A549 treated with RU486 at 1 μM for 4 hours (cell line): ENCODE results near the gene PFKP. TPM values are rescaled to one million over a fixed set of nuclear protein-coding genes. Genes with fewer than 3 reads are reported as not detected.

Experiments used
- total RNA-seq: library from RNA; stranded (reverse); fragments of 200-300 nt; extraction: Qiagen RNA extraction; gene quantifications from 5 replicates; pipeline ENCODE4 v1.2.3, GENCODE V29; 2022; ENCODE audit warnings: low read depth

The PFKP gene
- 420 to 504 TPM (median 477 TPM) in 5 replicates for total RNA-seq

GRCh38 chr10:3067118-3067858, at the start of gene PFKP:
Gene PFKP, plus strand, starts transcription at chr10:3067548. Its CDS starts 48 bp downstream, at chr10:3067596.

GRCh38 chr10:3172446-3173170, 105.3 kb downstream of the PFKP start, which contains the start of gene PITRM1:
Gene PITRM1, minus strand, starts transcription at chr10:3172782. Its CDS starts 10 bp downstream, at chr10:3172772.

Other genes starting within 250 kb of the PFKP start
- 80.9 to 89.6 TPM (median 84.1 TPM) in 5 replicates for gene PITRM1, start 105.2 kb downstream of the PFKP start, total RNA-seq